IMR-90 (cell line): ENCODE measurements around the gene OGT.

Experiments used
- CEBPB ChIP-seq: IDR thresholded peaks from 2 replicates; pipeline ENCODE4 v1.6.1; 2012; ENCODE audit warnings: low read depth, low read length, improper control_type of control experiment
- CTCF ChIP-seq: conservative IDR thresholded peaks from 2 replicates; pipeline ENCODE4 v1.5.1; 2012; ENCODE audit warnings: mild to moderate bottlenecking, low read depth, low read length, improper control_type of control experiment
- ELK1 ChIP-seq: fragments of 150-350 bp; IDR thresholded peaks from 2 replicates; pipeline ENCODE4 v1.6.1; 2016; ENCODE audit warnings: low read depth, mild to moderate bottlenecking, low read length, moderate library complexity, borderline replicate concordance
- POLR2A ChIP-seq: IDR thresholded peaks from 2 replicates; pipeline ENCODE4 v1.6.1; 2012; ENCODE audit warnings: mild to moderate bottlenecking, low read depth, low read length

GRCh38 chrX:71541210-71542022 lies 8.5 kb downstream of the OGT start:
- TF ChIP-seq POLR2A = no peak
- no peak for TF ChIP-seq CTCF
- TF ChIP-seq ELK1 = no peak
- peak; percentile 72 for TF ChIP-seq CEBPB
